ENCODE data around the gene BMP6.

DNA sequence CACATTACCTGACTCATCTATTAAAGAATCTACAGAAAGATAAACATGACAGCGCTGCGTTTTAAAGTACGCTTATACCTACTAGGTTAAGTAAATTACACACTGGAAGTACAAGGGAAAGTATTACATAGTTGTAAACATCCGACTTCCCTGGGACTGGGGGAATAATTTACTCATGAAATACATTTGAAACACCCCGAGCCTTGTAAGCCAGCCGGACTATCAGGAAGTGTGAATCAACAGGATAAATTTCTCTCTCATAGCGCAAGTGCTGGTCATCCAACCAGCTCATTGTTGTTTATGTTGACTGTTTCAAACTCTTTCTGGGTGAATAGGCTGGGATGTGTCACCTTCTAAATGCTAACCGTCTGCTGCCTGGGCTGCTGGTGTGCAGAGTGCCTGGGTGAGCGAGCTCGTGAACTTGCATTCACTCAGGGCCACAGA is 4.9 kb downstream of the BMP6 start:
- TF ChIP-seq EZH2 (IDR thresholded peaks at IDR 0.05; ENCODE audit: borderline replicate concordance, low read depth, low read length, severe bottlenecking): no peak
- TF ChIP-seq, protein P1, sequence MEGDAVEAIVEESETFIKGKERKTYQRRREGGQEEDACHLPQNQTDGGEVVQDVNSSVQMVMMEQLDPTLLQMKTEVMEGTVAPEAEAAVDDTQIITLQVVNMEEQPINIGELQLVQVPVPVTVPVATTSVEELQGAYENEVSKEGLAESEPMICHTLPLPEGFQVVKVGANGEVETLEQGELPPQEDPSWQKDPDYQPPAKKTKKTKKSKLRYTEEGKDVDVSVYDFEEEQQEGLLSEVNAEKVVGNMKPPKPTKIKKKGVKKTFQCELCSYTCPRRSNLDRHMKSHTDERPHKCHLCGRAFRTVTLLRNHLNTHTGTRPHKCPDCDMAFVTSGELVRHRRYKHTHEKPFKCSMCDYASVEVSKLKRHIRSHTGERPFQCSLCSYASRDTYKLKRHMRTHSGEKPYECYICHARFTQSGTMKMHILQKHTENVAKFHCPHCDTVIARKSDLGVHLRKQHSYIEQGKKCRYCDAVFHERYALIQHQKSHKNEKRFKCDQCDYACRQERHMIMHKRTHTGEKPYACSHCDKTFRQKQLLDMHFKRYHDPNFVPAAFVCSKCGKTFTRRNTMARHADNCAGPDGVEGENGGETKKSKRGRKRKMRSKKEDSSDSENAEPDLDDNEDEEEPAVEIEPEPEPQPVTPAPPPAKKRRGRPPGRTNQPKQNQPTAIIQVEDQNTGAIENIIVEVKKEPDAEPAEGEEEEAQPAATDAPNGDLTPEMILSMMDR (IDR thresholded peaks at IDR 0.05; ENCODE audit: borderline replicate concordance, extremely low read depth, low read length, poor library complexity, severe bottlenecking): no peak
